Small intestine (tissue), 7 donors: ENCODE measurements around the gene TAS2R9. TPM values are rescaled to one million over a fixed set of nuclear protein-coding genes. Genes with fewer than 3 reads are reported as not detected.

Source experiments
- DNase-seq, 2 donors: peaks; one replicate each; pipeline versions ENCODE4 v3.0.0 to v3.0.0-alpha.2; 2013
- FAIRE-seq: peaks from 2 replicates; lab custom pipeline; 2012; peaks lifted over from hg19 to GRCh38; lab: Jason Lieb, UNC
- H3K27ac ChIP-seq, 3 donors: one replicate each; pipeline ENCODE4 v1.5.1; 2013; ENCODE audit warnings: low read length in 2 of 3, mild to moderate bottlenecking in 2 of 3, control low read depth in 1 of 3, inconsistent platforms in 1 of 3, low read depth in 1 of 3, moderate library complexity in 1 of 3
- H3K27me3 ChIP-seq, 3 donors: one replicate each; pipeline ENCODE4 v1.6.1; 2013; ENCODE audit warnings: low read length in 3 of 3, inconsistent platforms in 1 of 3; ENCODE audit not compliant: control insufficient read depth in 3 of 3, insufficient read depth in 3 of 3
- H3K36me3 ChIP-seq, 3 donors: one replicate each; pipeline ENCODE4 v1.6.1; 2013; ENCODE audit warnings: low read length in 3 of 3, inconsistent platforms in 1 of 3, low read depth in 1 of 3, mild to moderate bottlenecking in 1 of 3, moderate library complexity in 1 of 3; ENCODE audit not compliant: control insufficient read depth in 3 of 3, insufficient read depth in 2 of 3
- H3K4me1 ChIP-seq, 3 donors: one replicate each; pipeline ENCODE4 v1.6.1; 2013; ENCODE audit warnings: low read length in 2 of 3, inconsistent platforms in 1 of 3, low read depth in 1 of 3, mild to moderate bottlenecking in 1 of 3, moderate library complexity in 1 of 3; ENCODE audit not compliant: control insufficient read depth in 3 of 3, insufficient read depth in 2 of 3
- H3K4me3 ChIP-seq, 3 donors: one replicate each; pipeline ENCODE4 v1.5.1; 2013; ENCODE audit warnings: low read length in 3 of 3, control low read depth in 1 of 3, inconsistent platforms in 1 of 3, low read depth in 1 of 3, mild to moderate bottlenecking in 1 of 3, moderate library complexity in 1 of 3
- H3K9me3 ChIP-seq, 2 donors: one replicate each; pipeline ENCODE4 v1.6.1; 2013; ENCODE audit warnings: low read depth in 1 of 2, low read length in 1 of 2; ENCODE audit not compliant: control insufficient read depth in 2 of 2, insufficient read depth in 1 of 2
- WGBS, 3 donors: extraction: QIAGEN DNeasy Blood & Tissue Kit; methylation state at CpG; one replicate each; pipeline ENCODE4 v1.1.7; 2013; 5-methylcytosine and 5-hydroxymethylcytosine counted together
- polyA plus RNA-seq, 4 donors: library from polyadenylated mRNA; stranded (reverse) in 3 of 4; unstranded in 1 of 4; fragments of 200-250 nt in 3 of 4; fragments of 120-200 nt in 1 of 4; gene quantifications; one replicate each; pipeline versions ENCODE4 v1.2.1 to v1.2.3, GENCODE V29; 2013
- donor health status: healthy with polysubstance abuse.
- donor health status: control.
- donor health status: control.
- donor health status: Bipolar disorder and iron deficiency.
- donor health status: healthy.

Gene TAS2R9
- polyA plus RNA-seq, 4 donors, result not detected

GRCh38 chr12:10829994-10830393 lies 20.0 kb upstream of the TAS2R9 start:
- Histone ChIP-seq H3K9me3 (no peaks in the 10 kb centered on the region), H3K27ac (no peak overlapping the region), H3K27me3 (no peaks in the 10 kb centered on the region), H3K4me1 (no peaks in the 10 kb centered on the region), H3K36me3 (no peaks in the 10 kb centered on the region), H3K4me3 (no peak overlapping the region)
- DNase-seq (no peak), FAIRE-seq (no peak)
- 88 to 97% (median 96%) methylated on average over 1 of the region's 1 CpG for WGBS, 3 donors

DNA sequence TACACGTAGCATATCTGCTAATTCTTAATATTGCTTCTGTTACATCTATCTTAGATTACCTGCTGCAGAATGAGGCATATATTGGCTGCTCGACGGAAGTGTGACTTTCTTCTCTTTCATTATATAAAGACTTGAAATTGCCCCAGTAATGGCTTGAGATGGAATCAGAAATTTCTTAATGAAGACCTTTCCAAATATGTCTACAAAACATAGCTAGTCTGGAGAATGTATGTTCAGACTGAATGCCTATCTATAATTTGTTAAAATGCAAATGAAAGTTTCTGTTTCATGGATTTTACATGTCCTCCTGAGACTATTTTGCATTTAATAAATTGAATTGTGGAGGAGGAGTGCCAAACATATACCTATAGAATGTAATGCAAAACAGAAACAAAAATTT lies 16.3 kb upstream of the TAS2R9 start, which contains the start of gene TAS2R10:
Gene TAS2R10, minus strand, starts transcription at position 101 of the 400 bp plus-strand sequence. Its CDS starts 89 bp downstream, at position 12.
- 82 to 93% (median 89%) methylated on average over 3 of the region's 3 CpGs for WGBS, 3 donors
- Histone ChIP-seq H3K36me3 (no peaks in the 10 kb centered on the region), H3K9me3 (no peaks in the 10 kb centered on the region), H3K27me3 (no peaks in the 10 kb centered on the region), H3K4me1 (no peaks in the 10 kb centered on the region), H3K4me3 (no peak within 1 kb of the TSS), H3K27ac (no peak within 1 kb of the TSS)
- no peak for DNase-seq
- no peak for FAIRE-seq

DNA sequence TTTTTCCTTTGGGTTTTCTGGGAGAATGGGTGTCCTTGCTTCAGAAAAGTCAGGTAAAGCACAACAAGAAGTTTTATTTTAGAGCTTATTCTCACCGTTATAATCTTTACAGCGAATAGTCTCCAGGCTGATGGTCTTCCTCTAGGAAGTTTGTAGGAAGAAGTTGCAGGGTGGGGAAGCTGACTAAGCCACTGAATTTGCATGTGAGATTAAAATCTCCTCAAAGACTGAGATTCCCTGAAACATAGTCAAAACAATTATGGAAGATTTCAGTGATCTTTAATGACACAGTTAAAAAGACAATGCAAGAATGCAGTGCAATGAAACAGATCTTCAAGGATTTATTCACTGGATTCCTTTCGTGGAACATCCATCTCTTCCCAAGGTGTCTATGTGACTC lies 15.0 kb upstream of the TAS2R9 start:
- no peak for FAIRE-seq
- 84 to 94% (median 91%) methylated on average over 3 of the region's 3 CpGs for WGBS, 3 donors

GRCh38 chr12:10811883-10812536 lies 2.0 kb upstream of the TAS2R9 start:
- H3K27ac ChIP-seq, result no peak overlapping the region
- 69 to 78% (median 75%) methylated on average over 3 of the region's 3 CpGs for WGBS, 3 donors
- DNase-seq, result no peak
- no peak for FAIRE-seq
- H3K4me1 ChIP-seq, result no peaks in the 10 kb centered on the region
- H3K4me3 ChIP-seq, result no peak overlapping the region
- H3K36me3 ChIP-seq, result no peaks in the 10 kb centered on the region
- H3K27me3 ChIP-seq, result no peaks in the 10 kb centered on the region
- H3K9me3 ChIP-seq, result no peaks in the 10 kb centered on the region

More for the DNA sequence above, 15.0 kb upstream of the TAS2R9 start:
- DNase-seq, result no peak
- Histone ChIP-seq H3K27me3 (no peaks in the 10 kb centered on the region), H3K4me1 (no peaks in the 10 kb centered on the region), H3K27ac (no peak overlapping the region), H3K9me3 (no peaks in the 10 kb centered on the region), H3K4me3 (no peak overlapping the region), H3K36me3 (no peaks in the 10 kb centered on the region)

DNA sequence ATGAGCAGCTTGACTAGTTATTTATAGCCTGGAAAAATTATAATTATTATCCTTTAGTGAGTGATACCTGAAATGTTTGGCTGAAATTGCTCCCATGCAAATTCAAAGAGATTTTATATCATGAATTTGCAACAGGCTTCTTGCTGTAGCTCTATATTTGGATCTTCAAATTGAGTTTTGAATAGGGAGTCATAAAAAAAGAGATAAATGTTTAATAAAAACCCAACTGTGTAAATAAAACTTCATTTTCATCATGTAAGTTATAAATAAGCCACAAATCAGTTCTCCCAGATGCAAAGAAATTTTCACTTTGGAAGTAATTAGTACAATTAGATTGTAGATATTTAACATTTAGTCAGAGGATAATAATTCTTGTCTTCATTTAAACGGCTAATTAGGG lies 2.8 kb downstream of the TAS2R9 start, which contains the start of gene TAS2R8:
Gene TAS2R8, minus strand, starts transcription at position 101 of the 400 bp plus-strand sequence. CDS start 306 bp downstream, outside the sequence.
- H3K4me3 ChIP-seq, result no peak within 1 kb of the TSS
- DNase-seq (no peak), FAIRE-seq (no peak)
- WGBS, 3 donors, result 48 to 69% (median 58%) methylated on average over 1 of the region's 1 CpG
- no peaks in the 10 kb centered on the region for H3K4me1 ChIP-seq
- H3K36me3 ChIP-seq, result no peaks in the 10 kb centered on the region
- no peaks in the 10 kb centered on the region for H3K27me3 ChIP-seq
- H3K9me3 ChIP-seq, result no peaks in the 10 kb centered on the region
- no peak within 1 kb of the TSS for H3K27ac ChIP-seq

DNA sequence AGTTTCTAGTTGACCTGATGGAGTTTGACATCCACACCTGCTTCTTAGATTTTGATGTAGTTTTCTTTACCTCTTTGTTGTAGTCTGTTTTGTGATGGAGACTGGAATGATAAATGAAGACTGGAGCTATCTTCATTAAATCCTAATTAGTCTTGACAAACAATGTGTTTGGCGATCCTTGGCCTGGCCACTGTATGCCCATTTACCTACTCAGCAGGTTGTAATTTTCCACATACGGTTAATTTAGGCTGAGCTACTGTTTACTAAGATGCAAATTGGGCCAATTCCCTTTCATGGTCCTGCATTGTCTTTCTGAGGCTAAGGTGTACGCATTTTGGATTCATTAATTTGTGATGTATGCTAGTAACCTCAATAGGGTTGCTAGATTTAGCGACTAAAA lies 7.4 kb downstream of the TAS2R9 start, which contains the start of gene TAS2R7:
Gene TAS2R7, minus strand, starts transcription at position 41 of the 400 bp plus-strand sequence. CDS start 57 bp downstream, outside the sequence.
- Histone ChIP-seq H3K36me3 (no peaks in the 10 kb centered on the region), H3K27me3 (peaks cover 0 to 4% (median 2%) of the 10 kb centered on the region in 3 donors), H3K27ac (no peak within 1 kb of the TSS), H3K9me3 (no peaks in the 10 kb centered on the region), H3K4me1 (no peaks in the 10 kb centered on the region), H3K4me3 (no peak within 1 kb of the TSS)
- DNase-seq, result no peak
- WGBS, 3 donors, result 68 to 73% (median 71%) methylated on average over 4 of the region's 4 CpGs
- FAIRE-seq, result no peak

- WGBS, 3 donors, result 65 to 69% (median 68%) methylated on average over 5 of the region's 5 CpGs
- H3K4me1 ChIP-seq, result no peaks in the 10 kb centered on the region
- no peak overlapping the region for H3K27ac ChIP-seq
- H3K4me3 ChIP-seq, result no peak overlapping the region
- no peak for FAIRE-seq
- no peaks in the 10 kb centered on the region for H3K36me3 ChIP-seq
- no peaks in the 10 kb centered on the region for H3K9me3 ChIP-seq
- peaks cover 0 to 4% (median 2%) of the 10 kb centered on the region in 3 donors for H3K27me3 ChIP-seq
- no peak for DNase-seq
Observed at GRCh38 chr12:10801741-10802140, 8.2 kb downstream of the TAS2R9 start.

DNA sequence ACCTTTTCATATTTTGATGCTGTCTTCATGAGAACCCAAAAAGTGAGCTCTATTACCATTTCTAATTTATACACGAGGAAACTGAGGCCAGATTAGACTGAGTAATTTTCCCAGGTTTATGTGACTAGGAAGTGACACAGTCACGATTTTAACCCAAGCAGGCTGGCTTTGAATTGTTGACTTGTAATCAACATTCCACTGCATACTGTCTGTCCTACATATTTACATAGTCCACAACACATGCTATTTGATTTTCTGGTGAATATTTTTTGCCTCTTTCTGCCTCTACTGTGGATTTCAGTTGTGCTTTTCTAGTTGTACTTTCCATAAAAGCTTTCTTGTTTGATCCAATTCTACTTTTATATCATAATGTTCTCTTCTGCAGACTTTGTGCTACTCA lies 15.7 kb downstream of the TAS2R9 start:
- no peak for DNase-seq
- Histone ChIP-seq H3K4me3 (no peak overlapping the region), H3K27me3 (no peaks in the 10 kb centered on the region), H3K9me3 (peaks cover 0 to 2% of the 10 kb centered on the region in 2 donors), H3K27ac (no peak overlapping the region), H3K36me3 (no peaks in the 10 kb centered on the region), H3K4me1 (no peaks in the 10 kb centered on the region)
- FAIRE-seq, result no peak
- 25 to 49% (median 32%) methylated on average over 2 of the region's 2 CpGs for WGBS, 3 donors
